Glutamatergic neuron (in vitro differentiated cells): ENCODE data around the gene PPP1R12C. TPM values are rescaled to one million over a fixed set of nuclear protein-coding genes. Genes with fewer than 3 reads are reported as not detected.

Experiments
- DNase-seq: peaks from one replicate; pipeline ENCODE4 v3.0.0; 2022
- H3K27ac Mint-ChIP-seq: one replicate; pipeline ENCODE4 v1.8.0; 2020; ENCODE audit warnings: mild to moderate bottlenecking, mixed read lengths, inconsistent platforms; ENCODE audit not compliant: unreplicated experiment
- H3K27me3 Mint-ChIP-seq: one replicate; pipeline ENCODE4 v1.8.0; 2020; ENCODE audit warnings: mild to moderate bottlenecking, moderate library complexity, mixed read lengths, inconsistent platforms; ENCODE audit not compliant: unreplicated experiment
- H3K36me3 Mint-ChIP-seq: one replicate; pipeline ENCODE4 v1.8.0; 2020; ENCODE audit warnings: mild to moderate bottlenecking, mixed read lengths, inconsistent platforms; ENCODE audit not compliant: unreplicated experiment
- H3K4me1 Mint-ChIP-seq: one replicate; pipeline ENCODE4 v1.8.0; 2020; ENCODE audit warnings: mild to moderate bottlenecking, low read depth, mixed read lengths, inconsistent platforms; ENCODE audit not compliant: unreplicated experiment
- H3K4me3 Mint-ChIP-seq: one replicate; pipeline ENCODE4 v1.8.0; 2020; ENCODE audit warnings: mild to moderate bottlenecking, mixed read lengths, inconsistent platforms; ENCODE audit not compliant: unreplicated experiment
- H3K9me3 Mint-ChIP-seq: one replicate; pipeline ENCODE4 v1.8.0; 2020; ENCODE audit warnings: mild to moderate bottlenecking, moderate library complexity, mixed read lengths, inconsistent platforms; ENCODE audit not compliant: unreplicated experiment
- CTCF ChIP-seq: fragments of 200-600 bp; sonication (generic); IDR thresholded peaks from one replicate; pipeline ENCODE4 v1.5.0; 2021; ENCODE audit not compliant: partially characterized antibody, unreplicated experiment
- total RNA-seq: library from RNA; stranded (reverse); fragmentation: NEBNext Ultra II Directional; extraction: Animal tissue kit (Norgen Biotek cat#: 25700); gene quantifications from one replicate; pipeline ENCODE4 v1.2.1, GENCODE V29; 2021; ENCODE audit not compliant: unreplicated experiment

Gene PPP1R12C
- total RNA-seq, 1 donor from 2014 or later: 150 TPM

GRCh38 chr19:55149078-55150003 lies 31.9 kb upstream of the PPP1R12C start, which contains the start of gene TNNT1:
TSS of gene TNNT1 (minus strand) at chr19:55149206. CDS start at chr19:55147157, 2,049 bp downstream.
- no peak for TF ChIP-seq CTCF
- no peak for DNase-seq
- Mint-ChIP-seq H3K27ac (peak within 1 kb of the TSS; percentile 73), H3K4me3 (peak within 1 kb of the TSS; percentile 20), H3K36me3 (peaks cover 5% of the 10 kb centered on the region), H3K9me3 (peaks cover 12% of the 10 kb centered on the region), H3K4me1 (peaks cover 7% of the 10 kb centered on the region), H3K27me3 (peaks cover 22% of the 10 kb centered on the region)

GRCh38 chr19:55147545-55148251 lies 30.3 kb upstream of the PPP1R12C start:
- Mint-ChIP-seq H3K9me3 (peaks cover 9% of the 10 kb centered on the region), H3K27ac (no peak overlapping the region), H3K4me3 (no peak overlapping the region), H3K4me1 (peaks cover 7% of the 10 kb centered on the region), H3K36me3 (peaks cover 5% of the 10 kb centered on the region), H3K27me3 (peaks cover 20% of the 10 kb centered on the region)
- DNase-seq: no peak
- no peak for TF ChIP-seq CTCF

GRCh38 chr19:55146705-55147273 lies 29.4 kb upstream of the PPP1R12C start:
- DNase-seq: peak; percentile 58
- H3K9me3 Mint-ChIP-seq: peaks cover 4% of the 10 kb centered on the region
- H3K4me1 Mint-ChIP-seq: peaks cover 7% of the 10 kb centered on the region
- no peak overlapping the region for H3K4me3 Mint-ChIP-seq
- H3K27me3 Mint-ChIP-seq: peaks cover 16% of the 10 kb centered on the region
- H3K27ac Mint-ChIP-seq: no peak overlapping the region
- TF ChIP-seq CTCF: no peak
- H3K36me3 Mint-ChIP-seq: peaks cover 5% of the 10 kb centered on the region

DNA sequence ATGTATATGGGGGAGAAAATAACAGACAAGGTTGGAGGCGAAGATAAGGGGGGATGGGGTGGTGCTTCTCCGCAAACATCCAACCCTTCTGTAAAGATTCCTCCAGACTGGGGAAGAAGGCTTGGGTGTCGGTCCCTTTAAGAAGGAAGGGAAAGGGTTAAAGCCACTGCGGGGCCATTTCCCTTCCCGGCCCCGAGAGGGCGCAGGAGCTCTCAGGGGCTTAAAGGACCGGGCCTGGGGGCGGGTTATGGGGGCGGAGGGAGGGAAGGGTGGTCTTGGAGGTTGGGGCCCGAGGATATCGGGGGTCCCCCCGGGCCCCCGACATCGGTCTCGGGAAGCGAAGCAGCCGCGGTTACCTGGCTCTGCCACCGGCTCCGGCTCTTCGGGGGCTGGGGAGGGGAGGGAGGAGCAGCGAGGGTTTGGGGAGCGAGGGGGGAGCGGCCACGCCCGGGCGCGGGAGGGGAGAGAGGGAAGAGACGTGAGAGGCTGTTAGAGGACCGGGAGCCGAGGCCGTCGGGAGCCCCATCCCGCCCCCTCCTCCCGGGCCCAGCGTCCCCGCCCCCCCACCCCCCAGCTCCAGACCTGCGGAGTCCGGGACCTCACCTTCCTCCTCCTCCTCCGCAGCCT lies 28.8 kb upstream of the PPP1R12C start:
- peak; percentile 67 for TF ChIP-seq CTCF
- peaks cover 14% of the 10 kb centered on the region for H3K27me3 Mint-ChIP-seq
- H3K36me3 Mint-ChIP-seq: peaks cover 5% of the 10 kb centered on the region
- no peak for DNase-seq
- H3K27ac Mint-ChIP-seq: no peak overlapping the region
- H3K4me3 Mint-ChIP-seq: no peak overlapping the region
- H3K4me1 Mint-ChIP-seq: peaks cover 6% of the 10 kb centered on the region
- H3K9me3 Mint-ChIP-seq: peaks cover 4% of the 10 kb centered on the region
